ENCODE data around the gene SUCLA2.

The SUCLA2 gene

DNA sequence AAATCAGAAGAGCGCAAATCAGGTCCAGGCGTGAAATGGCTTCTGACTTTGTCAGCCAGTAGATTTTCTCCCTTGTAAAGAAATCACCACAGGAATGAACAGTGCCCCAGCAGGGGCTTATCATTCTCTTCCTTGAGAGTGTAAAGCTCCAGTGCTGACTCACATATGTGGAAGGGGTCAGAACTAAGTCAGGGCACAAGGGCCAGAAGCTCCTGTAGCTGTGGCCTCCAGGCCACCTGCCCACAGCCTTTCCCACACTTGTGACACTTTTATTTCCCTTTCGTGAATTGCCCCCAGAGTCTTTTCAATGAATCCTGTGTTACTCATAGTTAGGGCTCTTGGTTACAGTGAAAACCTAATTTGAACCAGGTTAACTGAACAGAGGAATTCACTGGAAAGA, 99.6 kb downstream of the SUCLA2 start:
- no peak for DNase-seq (ENCODE audit: low read depth)

DNA sequence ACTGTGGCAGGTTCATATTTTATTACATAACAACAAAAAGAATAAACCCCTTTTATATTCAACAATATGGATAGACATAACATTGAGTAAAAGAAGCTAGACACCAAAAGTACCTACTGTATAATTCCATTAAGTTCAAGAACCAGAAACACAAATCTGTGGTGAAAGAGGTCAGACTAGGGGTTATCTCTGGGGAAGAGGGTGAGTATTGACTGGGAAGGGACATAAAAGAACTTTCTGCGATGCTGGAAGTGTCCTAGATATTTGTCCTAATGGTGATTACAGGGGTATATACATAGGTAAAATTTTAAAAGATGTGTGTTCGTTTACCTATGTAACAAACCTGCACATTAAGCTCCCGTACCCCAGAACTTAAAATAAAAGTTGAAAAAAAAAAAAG, 103.0 kb downstream of the SUCLA2 start:
- DNase-seq (ENCODE audit: low read depth): no peak

DNA sequence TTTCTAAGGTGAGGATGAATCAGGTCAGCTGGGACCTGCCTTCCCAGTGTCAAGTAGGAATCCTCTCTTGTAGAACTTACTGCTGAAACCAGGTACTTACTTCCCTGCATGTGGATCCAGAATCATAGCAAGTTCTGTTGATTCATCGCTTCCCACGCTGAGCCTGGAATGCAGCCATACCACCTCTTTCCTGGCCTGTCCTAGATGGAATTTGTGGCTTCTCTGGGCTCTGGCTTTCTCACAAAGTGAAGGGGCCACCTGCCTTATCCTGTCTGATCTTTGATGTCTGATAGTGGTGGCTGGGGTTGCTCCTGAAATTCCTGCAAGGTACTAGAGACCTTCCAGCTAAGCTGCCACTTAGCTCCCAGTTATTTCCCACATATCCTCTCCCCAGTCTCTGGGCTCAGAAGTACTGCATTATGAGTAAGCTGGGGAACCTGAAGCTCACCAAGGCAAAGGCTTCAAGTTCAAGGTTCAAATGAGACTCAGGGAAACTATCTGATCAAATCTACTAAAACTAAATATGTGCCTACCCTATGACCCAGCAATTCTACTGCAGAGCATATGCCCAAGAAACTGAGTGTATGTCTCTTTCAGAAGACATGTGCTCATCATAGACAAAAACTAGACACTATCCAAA, 103.5 kb downstream of the SUCLA2 start:
- no peak for DNase-seq (ENCODE audit: low read depth)

DNA sequence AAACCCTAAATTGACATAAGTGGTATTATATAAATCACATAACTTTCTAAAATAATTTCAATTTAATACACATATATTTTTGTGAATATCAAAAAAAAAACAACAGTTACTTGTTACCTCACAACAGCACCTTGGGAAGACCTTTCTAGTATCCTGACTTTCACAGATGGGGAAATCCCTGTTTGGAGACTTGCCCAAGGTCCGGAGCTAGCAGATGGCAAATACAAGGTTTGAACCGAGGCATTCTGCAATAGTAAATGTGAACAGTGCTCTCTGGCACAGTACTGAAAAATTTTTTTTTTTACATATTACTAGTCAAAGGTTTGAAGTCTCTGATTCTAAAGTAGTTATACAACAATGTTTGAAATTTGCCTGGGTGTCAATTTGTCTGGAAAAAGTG, 104.5 kb downstream of the SUCLA2 start:
- DNase-seq (ENCODE audit: low read depth): no peak

DNA sequence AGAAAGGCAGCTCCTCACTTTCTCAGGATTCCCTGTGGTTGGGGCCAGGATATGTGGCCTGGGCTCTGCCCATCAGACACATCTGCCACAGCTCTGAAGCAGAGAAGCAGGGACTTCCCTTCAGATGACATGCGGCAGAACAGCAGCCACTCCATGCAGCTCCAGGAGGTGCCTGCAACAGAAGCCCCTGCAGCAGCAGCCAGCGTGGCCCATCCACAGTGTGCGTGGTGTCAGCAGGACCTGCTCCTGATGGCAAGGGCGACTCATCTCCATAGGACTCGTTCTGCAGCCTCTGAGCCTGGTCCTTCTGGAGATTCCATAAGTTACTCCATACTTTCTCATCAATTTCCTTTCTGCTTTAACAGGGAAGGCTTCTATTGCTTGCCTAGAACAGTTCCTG, 105.0 kb downstream of the SUCLA2 start:
- no peak for DNase-seq (ENCODE audit: low read depth)

DNA sequence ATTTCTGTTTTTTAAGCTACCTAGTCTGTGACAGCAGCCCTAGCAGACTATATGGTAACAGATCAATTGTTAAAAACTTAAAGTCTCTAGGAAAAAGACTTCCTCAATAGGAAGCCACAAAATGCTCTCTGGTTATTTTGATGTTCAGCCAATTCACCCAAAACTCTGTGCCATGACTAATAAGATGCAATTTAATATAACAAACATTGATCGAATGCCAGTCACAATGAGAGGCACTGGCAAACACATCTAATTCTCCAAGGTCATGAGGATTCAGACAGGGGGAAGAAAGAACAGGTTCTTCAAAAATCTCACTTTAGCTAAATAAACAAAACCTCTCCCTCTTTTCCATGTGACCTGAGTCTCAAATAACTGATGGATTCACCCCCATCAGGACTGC, 107.5 kb downstream of the SUCLA2 start:
- DNase-seq (ENCODE audit: low read depth): no peak

All from activated T-cell treated with anti-CD3 and anti-CD28 coated beads for 24 hours (primary cell).